ENCODE results near the gene DRC1.

The DRC1 gene

DNA sequence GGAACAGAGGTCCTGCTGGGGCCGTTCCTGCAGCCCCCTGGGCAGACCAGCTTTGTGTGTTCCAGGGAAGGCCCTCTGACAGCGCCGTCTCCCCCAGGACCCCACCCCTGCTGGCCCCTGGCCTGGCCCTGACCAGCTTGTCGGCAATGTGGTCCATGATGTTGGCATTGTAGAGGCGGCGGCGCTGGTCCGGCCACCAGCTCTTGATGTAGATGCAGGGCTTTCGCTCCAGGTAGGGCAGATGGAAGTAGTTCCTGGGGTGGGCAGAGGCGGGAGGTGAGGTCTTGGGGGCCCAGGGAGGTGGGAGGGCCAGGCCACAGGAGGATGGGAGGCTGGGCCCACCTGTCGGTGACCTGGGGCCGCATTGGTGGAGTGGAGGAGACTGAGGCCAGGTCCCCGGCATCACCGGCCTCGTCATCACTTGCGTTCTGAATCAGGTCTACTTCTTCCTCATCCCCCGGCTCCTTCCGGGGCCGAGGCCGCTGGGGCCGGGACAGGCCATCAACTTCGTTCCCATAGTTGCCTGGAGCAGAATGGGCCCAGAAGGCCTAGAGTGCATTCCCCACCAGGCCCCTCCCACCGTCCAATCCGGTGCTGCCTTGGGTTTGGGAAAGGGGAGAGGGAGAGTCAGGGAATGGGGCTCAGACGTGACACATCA is 77.5 kb downstream of the DRC1 start:
- Histone ChIP-seq H3K4me2 (ENCODE audit: insufficient read depth, low read length, poor library complexity, severe bottlenecking) (no peak overlapping the region), H3K4me1 (ENCODE audit: control insufficient read depth in 2 of 2, insufficient read depth in 1 of 2, low read depth in 1 of 2, low read length in 2 of 2) (peaks cover 15 to 17% of the 10 kb centered on the region in 2 donors), H4K91ac (ENCODE audit: low read depth, low read length, poor library complexity) (no peak overlapping the region), H2AFZ (ENCODE audit: low read length) (no peak overlapping the region), H4K8ac (ENCODE audit: low read depth, low read length) (no peak overlapping the region), H3K18ac (ENCODE audit: low read length) (peak overlapping the region; percentile 23), H3K79me1 (ENCODE audit: low read depth, low read length) (peaks cover 2% of the 10 kb centered on the region), H3K9me3 (replicated peaks in 1 of 2; ENCODE audit: control insufficient read depth in 2 of 2, insufficient read depth in 1 of 2, low read depth in 1 of 2, low read length in 2 of 2) (peaks cover 0 to 2% of the 10 kb centered on the region in 2 donors), H2BK120ac (ENCODE audit: low read depth, low read length) (no peak overlapping the region), H2BK5ac (ENCODE audit: low read length) (no peak overlapping the region), H3K23ac (ENCODE audit: low read depth, low read length, poor library complexity) (peak overlapping the region; percentile 23), H2BK12ac (ENCODE audit: low read length) (peak overlapping the region; percentile 93), H3K4ac (ENCODE audit: low read length) (peak overlapping the region; percentile 17), H2AK5ac (ENCODE audit: low read depth, low read length) (peak overlapping the region; percentile 73), H3K36me3 (replicated peaks in 1 of 2; ENCODE audit: control insufficient read depth in 2 of 2, insufficient read depth in 2 of 2, low read length in 2 of 2) (no peaks in the 10 kb centered on the region), H2BK15ac (ENCODE audit: low read length) (peak overlapping the region; percentile 63), H3K4me3 (ENCODE audit: low read length in 2 of 2) (no peak overlapping the region), H3K9ac (ENCODE audit: low read depth, low read length, poor library complexity) (peak overlapping the region; percentile 63), H3K27ac (replicated peaks; ENCODE audit: low read length) (no peak overlapping the region), H3K27me3 (ENCODE audit: control insufficient read depth in 3 of 3, insufficient read depth in 3 of 3, low read depth in 1 of 3, low read length in 3 of 3) (no peaks in the 10 kb centered on the region), H3K14ac (ENCODE audit: low read length) (no peak overlapping the region)
- WGBS, 2 donors (ENCODE audit: extremely low coverage in 2 of 2, insufficient read length in 2 of 2, insufficient replicate concordance in 1 of 2), result no CpG with 5 or more reads among the region's 25 CpGs
- DNase-seq (ENCODE audit: low spot score), result no peak

DNA sequence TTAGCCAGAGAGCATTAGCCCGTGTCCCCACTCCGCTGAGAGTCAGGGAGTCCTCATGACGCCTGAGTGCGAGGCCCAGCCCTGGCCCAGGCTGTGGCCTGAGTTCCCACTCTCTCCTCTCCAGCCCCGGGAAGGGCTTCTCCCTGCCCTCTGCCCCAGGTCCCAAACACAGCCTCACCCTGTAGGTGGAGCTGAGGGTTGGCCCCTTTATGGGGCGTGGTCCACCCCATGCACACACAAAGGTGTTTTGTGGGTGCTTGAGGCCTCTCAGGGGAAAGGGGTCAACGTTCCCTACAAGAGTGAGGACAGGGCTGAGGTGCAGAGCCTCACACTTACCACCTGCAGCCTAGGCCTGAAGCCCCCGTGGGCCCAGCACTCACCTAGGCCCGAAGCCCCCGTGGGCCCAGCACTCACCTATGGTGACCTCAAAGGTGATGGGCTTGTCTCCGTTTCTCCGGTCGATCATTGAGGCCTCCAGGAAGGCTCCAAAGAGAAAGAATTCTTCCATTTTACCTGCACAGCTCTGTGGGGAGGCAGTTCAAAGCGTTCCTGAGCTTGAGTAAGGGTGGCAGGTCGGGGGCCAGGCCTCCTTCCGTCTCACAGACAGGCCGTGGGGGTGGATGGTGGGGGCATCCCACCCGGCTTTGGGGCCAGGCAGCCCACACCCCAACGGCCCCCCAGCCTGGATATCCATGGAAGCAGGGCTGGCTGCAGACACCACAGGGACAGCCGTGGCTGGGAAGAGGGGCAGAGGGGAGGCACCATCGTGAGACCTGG is 78.3 kb downstream of the DRC1 start:
- no peak for DNase-seq (ENCODE audit: low spot score)
- Histone ChIP-seq H3K9me3 (replicated peaks in 1 of 2; ENCODE audit: control insufficient read depth in 2 of 2, insufficient read depth in 1 of 2, low read depth in 1 of 2, low read length in 2 of 2) (peaks cover 0 to 2% of the 10 kb centered on the region in 2 donors), H3K79me1 (ENCODE audit: low read depth, low read length) (peaks cover 2% of the 10 kb centered on the region), H2BK15ac (ENCODE audit: low read length) (peak overlapping the region; percentile 93), H2BK5ac (ENCODE audit: low read length) (peak overlapping the region; percentile 79), H4K91ac (ENCODE audit: low read depth, low read length, poor library complexity) (no peak overlapping the region), H3K14ac (ENCODE audit: low read length) (peak overlapping the region; percentile 51), H2BK120ac (ENCODE audit: low read depth, low read length) (peak overlapping the region; percentile 85), H3K36me3 (replicated peaks in 1 of 2; ENCODE audit: control insufficient read depth in 2 of 2, insufficient read depth in 2 of 2, low read length in 2 of 2) (no peaks in the 10 kb centered on the region), H3K4me1 (ENCODE audit: control insufficient read depth in 2 of 2, insufficient read depth in 1 of 2, low read depth in 1 of 2, low read length in 2 of 2) (peaks cover 15 to 19% of the 10 kb centered on the region in 2 donors), H2AK5ac (ENCODE audit: low read depth, low read length) (peak overlapping the region; percentile 94), H3K4me2 (ENCODE audit: insufficient read depth, low read length, poor library complexity, severe bottlenecking) (no peak overlapping the region), H2BK12ac (ENCODE audit: low read length) (peak overlapping the region; percentile 93), H2AFZ (ENCODE audit: low read length) (no peak overlapping the region), H3K27ac (replicated peaks; ENCODE audit: low read length) (no peak overlapping the region), H3K23ac (ENCODE audit: low read depth, low read length, poor library complexity) (peak overlapping the region; percentile 77), H3K4me3 (ENCODE audit: low read length in 2 of 2) (no peak overlapping the region), H3K27me3 (ENCODE audit: control insufficient read depth in 3 of 3, insufficient read depth in 3 of 3, low read depth in 1 of 3, low read length in 3 of 3) (no peaks in the 10 kb centered on the region), H3K9ac (ENCODE audit: low read depth, low read length, poor library complexity) (peak overlapping the region; percentile 63), H3K18ac (ENCODE audit: low read length) (peak overlapping the region; percentile 84), H4K8ac (ENCODE audit: low read depth, low read length) (no peak overlapping the region), H3K4ac (ENCODE audit: low read length) (peak overlapping the region; percentile 17)
- WGBS, 2 donors (ENCODE audit: extremely low coverage in 2 of 2, insufficient read length in 2 of 2, insufficient replicate concordance in 1 of 2), result no CpG with 5 or more reads among the region's 21 CpGs

DNA sequence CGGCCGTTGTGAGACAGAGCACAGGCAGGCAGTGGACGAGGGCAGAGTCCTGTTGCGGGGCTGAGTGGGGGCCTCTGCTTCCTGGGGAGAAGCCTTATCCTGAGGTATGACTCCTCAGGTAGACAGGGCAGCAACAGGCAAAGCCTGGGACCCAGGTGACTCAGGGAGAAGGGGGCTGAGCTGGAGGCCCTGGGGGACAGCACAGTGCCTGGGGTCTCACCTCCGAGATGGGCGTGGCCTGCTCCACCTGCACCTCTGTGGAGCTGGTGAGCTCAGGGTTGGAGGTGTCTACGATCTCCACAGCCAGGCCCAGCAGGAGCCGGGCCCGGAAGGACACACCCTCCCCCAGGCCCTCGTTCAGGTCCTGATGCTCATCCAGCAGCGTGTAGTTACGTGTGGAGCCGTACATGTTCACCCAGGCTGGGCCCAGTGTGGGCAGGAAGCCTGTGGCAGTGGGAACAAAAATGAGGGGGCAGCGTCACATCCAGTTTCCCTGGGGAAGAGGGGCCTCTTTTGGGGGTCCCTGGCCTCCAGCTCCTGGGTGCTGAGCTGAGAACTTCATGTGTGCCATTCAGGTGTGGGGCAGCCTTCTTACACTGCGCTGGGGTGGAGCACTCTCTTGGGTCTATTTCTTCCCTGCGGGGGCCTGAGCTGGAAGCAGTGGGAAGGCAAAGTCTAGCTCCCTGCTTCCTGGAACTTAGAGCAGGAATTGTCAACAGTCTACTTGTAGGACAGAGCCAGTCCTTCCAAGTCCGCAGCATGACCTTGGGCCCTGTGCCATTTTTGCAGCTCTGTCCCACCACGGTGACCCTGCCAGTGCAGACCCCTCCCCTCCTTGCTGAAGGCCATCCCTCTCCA is 79.1 kb downstream of the DRC1 start:
- no CpG with 5 or more reads among the region's 18 CpGs for WGBS, 2 donors (ENCODE audit: extremely low coverage in 2 of 2, insufficient read length in 2 of 2, insufficient replicate concordance in 1 of 2)
- no peaks in the 10 kb centered on the region for H3K36me3 ChIP-seq (replicated peaks in 1 of 2; ENCODE audit: control insufficient read depth in 2 of 2, insufficient read depth in 2 of 2, low read length in 2 of 2)
- H3K79me1 ChIP-seq (ENCODE audit: low read depth, low read length), result peaks cover 2% of the 10 kb centered on the region
- no peak overlapping the region for H4K8ac ChIP-seq (ENCODE audit: low read depth, low read length)
- H3K9ac ChIP-seq (ENCODE audit: low read depth, low read length, poor library complexity), result peak overlapping the region; percentile 34
- H3K4ac ChIP-seq (ENCODE audit: low read length), result no peak overlapping the region
- H2BK12ac ChIP-seq (ENCODE audit: low read length), result peak overlapping the region; percentile 3
- peak overlapping the region; percentile 84 for H3K18ac ChIP-seq (ENCODE audit: low read length)
- peak overlapping the region; percentile 93 for H2BK15ac ChIP-seq (ENCODE audit: low read length)
- H4K91ac ChIP-seq (ENCODE audit: low read depth, low read length, poor library complexity), result no peak overlapping the region
- H2AFZ ChIP-seq (ENCODE audit: low read length), result peak overlapping the region; percentile 28
- H2BK120ac ChIP-seq (ENCODE audit: low read depth, low read length), result peak overlapping the region; percentile 85
- no peak overlapping the region for H3K4me2 ChIP-seq (ENCODE audit: insufficient read depth, low read length, poor library complexity, severe bottlenecking)
- peaks cover 15 to 19% of the 10 kb centered on the region in 2 donors for H3K4me1 ChIP-seq (ENCODE audit: control insufficient read depth in 2 of 2, insufficient read depth in 1 of 2, low read depth in 1 of 2, low read length in 2 of 2)
- peak overlapping the region; percentile 79 for H2BK5ac ChIP-seq (ENCODE audit: low read length)
- peaks cover 0 to 2% of the 10 kb centered on the region in 2 donors for H3K9me3 ChIP-seq (replicated peaks in 1 of 2; ENCODE audit: control insufficient read depth in 2 of 2, insufficient read depth in 1 of 2, low read depth in 1 of 2, low read length in 2 of 2)
- H2AK5ac ChIP-seq (ENCODE audit: low read depth, low read length), result peak overlapping the region; percentile 94
- H3K27me3 ChIP-seq (ENCODE audit: control insufficient read depth in 3 of 3, insufficient read depth in 3 of 3, low read depth in 1 of 3, low read length in 3 of 3), result no peaks in the 10 kb centered on the region
- no peak overlapping the region for H3K4me3 ChIP-seq (ENCODE audit: low read length in 2 of 2)
- peak overlapping the region; percentile 51 for H3K14ac ChIP-seq (ENCODE audit: low read length)
- peak overlapping the region; percentile 77 for H3K23ac ChIP-seq (ENCODE audit: low read depth, low read length, poor library complexity)
- no peak overlapping the region for H3K27ac ChIP-seq (replicated peaks; ENCODE audit: low read length)
- DNase-seq (ENCODE audit: low spot score), result no peak

Measured in neuronal stem cell (in vitro differentiated cells).